Heart left ventricle (tissue), 16 donors: ENCODE results near the gene CCDC50. TPM values are rescaled to one million over a fixed set of nuclear protein-coding genes. Genes with fewer than 3 reads are reported as not detected.

Source experiments
- ATAC-seq, 4 donors: fragments of 200-7000 bp; cut with Tn5 transposase; one replicate each; pipeline ENCODE4 v1.9.1; 2020 to 2022; ENCODE audit warnings: moderate library complexity in 4 of 4, mild to moderate bottlenecking in 3 of 4, moderate number of reproducible peaks in 1 of 4
- DNase-seq, 5 donors: peaks; one replicate each; pipeline ENCODE4 v3.0.0-alpha.2; 2020
- H3K27ac ChIP-seq, 12 donors: fragments of 200-600 bp; sonication (generic) in 4 of 12; one replicate each; pipeline versions ENCODE4 v1.5.0 to v1.8.0; 2016 to 2022; ENCODE audit warnings: mild to moderate bottlenecking in 2 of 12
- H3K27me3 ChIP-seq, 9 donors: fragments of 200-600 bp; sonication (generic) in 2 of 9; one replicate each; pipeline versions ENCODE4 v1.5.1 to v1.8.0; 2016 to 2022; ENCODE audit warnings: mild to moderate bottlenecking in 3 of 9
- H3K36me3 ChIP-seq, 9 donors: fragments of 200-600 bp; sonication (generic) in 2 of 9; one replicate each; pipeline versions ENCODE4 v1.5.0 to v1.8.0; 2018 to 2022; ENCODE audit warnings: mild to moderate bottlenecking in 2 of 9
- H3K4me1 ChIP-seq, 12 donors: fragments of 200-600 bp; sonication (generic) in 4 of 12; one replicate each; pipeline versions ENCODE4 v1.5.0 to v1.8.0; 2016 to 2022; ENCODE audit warnings: mild to moderate bottlenecking in 3 of 12
- H3K4me3 ChIP-seq, 12 donors: fragments of 200-600 bp; sonication (generic) in 4 of 12; one replicate each; pipeline versions ENCODE4 v1.5.0 to v1.8.0; 2017 to 2022; ENCODE audit warnings: mild to moderate bottlenecking in 9 of 12, moderate library complexity in 4 of 12
- H3K9me3 ChIP-seq, 12 donors: fragments of 200-600 bp; sonication (generic) in 4 of 12; one replicate each; pipeline versions ENCODE4 v1.5.0 to v1.8.0; 2016 to 2022; ENCODE audit warnings: mild to moderate bottlenecking in 1 of 12
- POLR2A ChIP-seq, 2 donors: fragments of 450-650 bp; IDR thresholded peaks; one replicate each; pipeline ENCODE4 v1.6.1; 2017; ENCODE audit warnings: antibody characterized with exemption in 2 of 2, mild to moderate bottlenecking in 2 of 2, moderate library complexity in 2 of 2
- WGBS, 4 donors: extraction: QIAGEN DNeasy Blood & Tissue Kit in 2 of 4; methylation state at CpG; one replicate each; pipeline versions ENCODE4 v1.1.5 to v1.1.7; 2013 to 2018; 5-methylcytosine and 5-hydroxymethylcytosine counted together
- intact Hi-C, 10 donors: fragments of 100-400 bp; cut with DNase I; formaldehyde crosslinking; loops; one replicate each; pipeline versions ENCODE4 v1.11.1 to v1.14.2; 2022
- polyA plus RNA-seq, 2 donors: library from polyadenylated mRNA; stranded (reverse); fragments of 200-250 nt; gene quantifications; one replicate each; pipeline ENCODE4 v1.2.3, GENCODE V29; 2013
- total RNA-seq, 9 donors: library from RNA; depleted of rRNA in 2 of 9; stranded (reverse); fragments of >200 nt in 2 of 9; fragmentation: NEBNext Ultra II Directional in 3 of 9; extraction: Animal tissue kit (Norgen Biotek cat#: 25700) in 3 of 9; gene quantifications; one replicate each; pipeline versions ENCODE4 v1.1.0 to v1.2.4, GENCODE V29; 2016 to 2023
- TF ChIP-seq, protein P1 (sequence below), 12 donors: fragments of 200-600 bp; sonication (generic) in 4 of 12; IDR thresholded peaks; one replicate each; pipeline versions ENCODE4 v1.5.0 to v1.8.0; 2018 to 2022; ENCODE audit warnings: antibody characterized with exemption in 12 of 12, mild to moderate bottlenecking in 5 of 12
- donor health status: ischemic (EF 13 %, LVEDD 7.1; RV severe dilation, severe dysfunction).
- donor health status: healthy with polysubstance abuse.
- donor health status: DM: no; HTN: yes; CAD: no.
- donor health status: DM: no; HTN: no; CAD: no.
- donor health status: ischemic (EF 25% LVEDD 6.9; RV normal size, moderate dysfunction).
- donor health status: ischemic (EF 25% LVEDD 5.7; RV mildly dilated, moderate dysfunction).
- donor health status: healthy.
- donor health status: DM: yes; HTN: yes; CAD: no.
- donor health status: ischemic (EF 35%, LVEDD 5.7; RV mildly dilated, moderate dysfunction).
- donor health status: nonischemic (EF 11% LVEDD 7.7; RV severe dilation, severe dysfunction).
- donor health status: DM: yes; HTN: yes; CAD: no.
- donor health status: PGD.
- donor health status: ischemic (EF 29% LVEDD 5.4; RV normal size, mild dysfunction).
- donor health status: nonischemic (EF 23%, LVEDD 6.1; RV moderate dilation, normal function).

The CCDC50 gene
- total and polyA plus RNA-seq, 11 donors = 16.1 to 75.7 (median 54.2) TPM

DNA sequence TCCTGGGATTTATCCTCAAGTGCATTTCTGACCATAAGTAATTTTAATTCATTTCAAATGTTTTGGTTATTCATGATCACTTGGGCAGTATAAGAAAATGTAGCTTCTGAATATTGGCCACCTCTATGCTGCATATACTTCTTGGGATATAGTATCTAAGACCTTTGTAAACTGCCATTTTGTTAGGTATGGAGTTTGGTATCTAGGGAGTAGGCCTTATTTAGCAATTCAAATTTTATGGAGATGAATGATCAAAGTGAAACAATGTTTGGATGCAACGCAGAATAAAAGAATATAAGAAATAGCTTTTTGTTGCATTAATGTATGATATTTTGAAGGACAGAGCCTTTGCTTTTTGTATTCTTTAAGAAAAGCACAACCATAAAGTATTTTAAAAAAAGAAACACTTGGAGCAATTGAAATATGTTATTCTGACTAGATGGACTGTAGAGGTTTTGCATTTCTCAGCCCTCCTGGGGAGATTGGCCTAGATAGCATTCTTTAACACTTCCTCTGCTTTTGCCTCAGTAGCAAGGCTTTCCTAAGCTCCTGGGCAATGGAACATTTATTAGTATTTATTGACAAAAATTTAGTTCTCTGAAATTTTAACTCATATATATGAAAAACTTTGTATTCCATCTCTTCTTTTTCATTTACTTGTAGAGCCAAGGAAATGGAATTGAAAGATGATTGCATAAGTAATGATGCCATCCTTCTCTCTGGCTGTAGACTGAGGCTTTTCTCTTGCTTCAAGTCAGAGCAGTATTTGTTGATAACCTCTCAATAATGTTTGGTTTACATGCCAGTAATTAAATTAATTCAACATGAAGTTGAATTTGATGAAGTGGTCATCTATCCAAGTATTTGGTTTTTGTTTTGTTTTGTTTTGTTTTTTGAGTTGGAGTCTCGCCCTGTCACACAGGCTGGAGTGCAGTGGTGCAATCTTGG, 62.9 kb downstream of the CCDC50 start:
- no peak for TF ChIP-seq POLR2A (IDR thresholded peaks at IDR 0.05)
- TF ChIP-seq, protein P1, sequence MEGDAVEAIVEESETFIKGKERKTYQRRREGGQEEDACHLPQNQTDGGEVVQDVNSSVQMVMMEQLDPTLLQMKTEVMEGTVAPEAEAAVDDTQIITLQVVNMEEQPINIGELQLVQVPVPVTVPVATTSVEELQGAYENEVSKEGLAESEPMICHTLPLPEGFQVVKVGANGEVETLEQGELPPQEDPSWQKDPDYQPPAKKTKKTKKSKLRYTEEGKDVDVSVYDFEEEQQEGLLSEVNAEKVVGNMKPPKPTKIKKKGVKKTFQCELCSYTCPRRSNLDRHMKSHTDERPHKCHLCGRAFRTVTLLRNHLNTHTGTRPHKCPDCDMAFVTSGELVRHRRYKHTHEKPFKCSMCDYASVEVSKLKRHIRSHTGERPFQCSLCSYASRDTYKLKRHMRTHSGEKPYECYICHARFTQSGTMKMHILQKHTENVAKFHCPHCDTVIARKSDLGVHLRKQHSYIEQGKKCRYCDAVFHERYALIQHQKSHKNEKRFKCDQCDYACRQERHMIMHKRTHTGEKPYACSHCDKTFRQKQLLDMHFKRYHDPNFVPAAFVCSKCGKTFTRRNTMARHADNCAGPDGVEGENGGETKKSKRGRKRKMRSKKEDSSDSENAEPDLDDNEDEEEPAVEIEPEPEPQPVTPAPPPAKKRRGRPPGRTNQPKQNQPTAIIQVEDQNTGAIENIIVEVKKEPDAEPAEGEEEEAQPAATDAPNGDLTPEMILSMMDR (IDR thresholded peaks at IDR 0.05) = no peak
- H3K27ac ChIP-seq = no peak overlapping the region
- ATAC-seq (no peak), DNase-seq (no peak)
- intact Hi-C loops = loop anchor here in 5 of 10 donors (5.0 to 10.0 kb wide), 3 partner anchors 137 to 150 kb away; no protein-coding TSS in a partner anchor
- peaks cover 0 to 19% (median 0%) of the 10 kb centered on the region in 12 donors for H3K4me1 ChIP-seq
- peaks cover 0 to 90% (median 60%) of the 10 kb centered on the region in 9 donors for H3K36me3 ChIP-seq
- no peaks in the 10 kb centered on the region for H3K9me3 ChIP-seq
- 91 to 94% (median 94%) methylated on average over 2 of the region's 2 CpGs for WGBS, 4 donors
- no peak overlapping the region for H3K4me3 ChIP-seq
- no peaks in the 10 kb centered on the region for H3K27me3 ChIP-seq

DNA sequence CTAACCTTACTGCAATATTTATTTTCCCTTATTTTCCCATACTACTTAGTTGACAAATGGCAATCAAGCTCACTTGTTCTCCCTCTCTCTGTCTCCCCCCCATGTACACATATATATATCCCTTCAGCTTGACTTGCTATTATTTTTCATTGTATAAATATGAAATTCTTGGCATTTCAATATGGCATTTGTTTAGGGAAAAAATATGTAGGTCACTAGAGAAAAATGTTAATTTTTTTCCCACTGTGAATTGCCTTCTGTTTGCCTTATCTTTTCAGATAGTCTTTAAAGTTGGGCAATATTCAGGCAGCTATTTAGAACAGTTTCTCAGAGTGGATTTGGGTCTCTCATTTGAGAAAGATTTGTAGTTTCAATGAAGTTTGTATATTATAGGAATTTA, 64.0 kb downstream of the CCDC50 start:
- Histone ChIP-seq H3K27me3 (no peaks in the 10 kb centered on the region), H3K4me1 (peaks cover 0 to 13% (median 0%) of the 10 kb centered on the region in 12 donors), H3K4me3 (no peak overlapping the region), H3K9me3 (no peaks in the 10 kb centered on the region), H3K27ac (no peak overlapping the region), H3K36me3 (peaks cover 0 to 89% (median 65%) of the 10 kb centered on the region in 9 donors)
- intact Hi-C loops = loop anchor here in 5 of 10 donors (5.0 to 10.0 kb wide), 3 partner anchors 138 to 151 kb away; no protein-coding TSS in a partner anchor
- no peak for TF ChIP-seq POLR2A (IDR thresholded peaks at IDR 0.05)
- TF ChIP-seq, protein P1 (IDR thresholded peaks at IDR 0.05) = no peak
- DNase-seq (no peak), ATAC-seq (no peak)

DNA sequence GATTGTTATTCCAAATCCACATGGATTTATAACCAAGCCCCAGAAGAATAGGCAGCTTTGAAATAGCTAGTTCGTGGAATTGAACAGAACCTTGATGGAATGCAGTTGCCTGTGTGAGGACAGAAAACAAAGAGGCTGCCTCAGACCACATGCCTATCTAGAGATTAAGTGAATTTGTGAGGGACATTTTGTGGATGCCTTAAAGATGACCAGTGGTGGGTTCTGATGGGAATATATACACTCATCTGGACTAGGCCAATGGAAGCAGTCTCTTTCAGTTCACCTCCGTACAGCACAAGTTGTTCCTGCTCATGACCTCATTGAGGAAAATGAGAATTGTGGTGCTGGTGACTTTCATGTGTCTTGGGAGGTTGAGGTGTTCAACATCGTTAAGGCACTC, 68.6 kb downstream of the CCDC50 start:
- H3K36me3 ChIP-seq = peaks cover 0 to 59% (median 32%) of the 10 kb centered on the region in 9 donors
- WGBS, 4 donors = 82 to 91% (median 87%) methylated on average over 3 of the region's 3 CpGs
- no peaks in the 10 kb centered on the region for H3K27me3 ChIP-seq
- no peaks in the 10 kb centered on the region for H3K4me1 ChIP-seq
- H3K4me3 ChIP-seq = no peak overlapping the region
- no peak for TF ChIP-seq POLR2A (IDR thresholded peaks at IDR 0.05)
- TF ChIP-seq, protein P1 (IDR thresholded peaks at IDR 0.05) = no peak
- intact Hi-C loops = loop anchor here in 5 of 10 donors (5.0 to 10.0 kb wide), 4 partner anchors 143 to 155 kb away; no protein-coding TSS in a partner anchor
- no peak for DNase-seq
- no peak for ATAC-seq
- no peak overlapping the region for H3K27ac ChIP-seq
- no peaks in the 10 kb centered on the region for H3K9me3 ChIP-seq

DNA sequence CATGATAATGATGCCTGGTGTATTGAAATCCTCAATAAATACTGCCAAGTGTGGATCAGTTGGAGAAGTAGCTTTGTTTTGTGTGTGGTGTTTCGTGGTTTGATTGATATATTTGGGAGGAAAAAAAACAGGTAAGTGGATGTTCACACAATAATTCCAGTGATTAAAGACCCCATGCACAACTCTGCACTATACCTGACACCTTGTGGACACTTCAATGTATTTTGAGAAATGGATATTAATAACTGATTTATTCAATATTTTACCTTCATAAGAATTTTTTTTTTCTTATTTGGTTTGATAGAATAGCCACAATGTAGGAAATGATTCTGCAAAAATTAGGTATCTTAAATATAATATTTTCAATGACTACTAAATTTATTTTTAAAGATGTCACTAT, 69.4 kb downstream of the CCDC50 start:
- 89 to 97% (median 92%) methylated on average over 1 of the region's 1 CpG for WGBS, 4 donors
- no peak overlapping the region for H3K4me3 ChIP-seq
- no peaks in the 10 kb centered on the region for H3K4me1 ChIP-seq
- intact Hi-C loops = loop anchor here in 5 of 10 donors (5.0 to 10.0 kb wide), 4 partner anchors 144 to 156 kb away; no protein-coding TSS in a partner anchor
- DNase-seq (no peak), ATAC-seq (no peak)
- peaks cover 0 to 54% (median 23%) of the 10 kb centered on the region in 9 donors for H3K36me3 ChIP-seq
- no peak overlapping the region for H3K27ac ChIP-seq
- TF ChIP-seq, protein P1 (IDR thresholded peaks at IDR 0.05) = peak in 2 of 12 donors; percentile 16 to 22
- TF ChIP-seq POLR2A (IDR thresholded peaks at IDR 0.05) = no peak
- H3K9me3 ChIP-seq = no peaks in the 10 kb centered on the region
- H3K27me3 ChIP-seq = no peaks in the 10 kb centered on the region
